ENCODE results near the gene KIF21B. TPM values are rescaled to one million over a fixed set of nuclear protein-coding genes. Genes with fewer than 3 reads are reported as not detected.

KIF21B gene
- total RNA-seq, 1 experiment from 2014 or later = 2.6 TPM

DNA sequence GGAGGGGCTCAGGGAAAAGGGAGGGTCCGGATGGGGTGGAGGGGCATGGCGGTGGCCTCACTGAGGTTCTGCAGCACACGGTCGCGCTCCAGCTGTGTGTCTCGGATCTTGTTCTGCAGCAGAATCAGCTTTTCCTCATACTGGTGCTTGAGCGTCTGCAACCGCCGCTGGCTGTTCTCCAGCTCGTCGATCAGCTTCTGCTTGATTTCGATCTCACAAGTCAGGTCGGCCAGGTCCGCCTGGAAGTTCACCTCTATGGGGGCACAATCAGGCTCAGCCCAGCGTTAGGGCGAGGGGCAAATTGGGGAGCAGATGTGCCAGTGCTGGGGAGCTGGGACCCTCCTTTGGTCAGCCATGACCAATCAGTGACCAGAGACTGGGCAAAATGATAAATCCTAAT is 25.2 kb downstream of the KIF21B start:
- POLR2A ChIA-PET = no interaction called here
- Mint-ChIP-seq H3K4me3 (ENCODE audit: unreplicated experiment) (no peak overlapping the region), H3K27ac (ENCODE audit: unreplicated experiment) (no peak overlapping the region), H3K4me1 (ENCODE audit: low read depth, unreplicated experiment) (no peaks in the 10 kb centered on the region), H3K36me3 (ENCODE audit: insufficient read depth, unreplicated experiment) (no peaks in the 10 kb centered on the region), H3K9me3 (ENCODE audit: unreplicated experiment) (no peaks in the 10 kb centered on the region), H3K27me3 (ENCODE audit: insufficient read depth, unreplicated experiment) (no peaks in the 10 kb centered on the region)
- Histone ChIP-seq H3K9me3 (no peaks in the 10 kb centered on the region), H3K4me3 (ENCODE audit: low read depth, low read length) (no peak overlapping the region), H3K36me3 (ENCODE audit: control insufficient read depth, insufficient read depth, low read length) (no peaks in the 10 kb centered on the region), H3K4me1 (no peaks in the 10 kb centered on the region), H3K27me3 (replicated peaks; ENCODE audit: control insufficient read depth, insufficient read depth, low read length) (no peaks in the 10 kb centered on the region)
- TF ChIP-seq, protein P1, sequence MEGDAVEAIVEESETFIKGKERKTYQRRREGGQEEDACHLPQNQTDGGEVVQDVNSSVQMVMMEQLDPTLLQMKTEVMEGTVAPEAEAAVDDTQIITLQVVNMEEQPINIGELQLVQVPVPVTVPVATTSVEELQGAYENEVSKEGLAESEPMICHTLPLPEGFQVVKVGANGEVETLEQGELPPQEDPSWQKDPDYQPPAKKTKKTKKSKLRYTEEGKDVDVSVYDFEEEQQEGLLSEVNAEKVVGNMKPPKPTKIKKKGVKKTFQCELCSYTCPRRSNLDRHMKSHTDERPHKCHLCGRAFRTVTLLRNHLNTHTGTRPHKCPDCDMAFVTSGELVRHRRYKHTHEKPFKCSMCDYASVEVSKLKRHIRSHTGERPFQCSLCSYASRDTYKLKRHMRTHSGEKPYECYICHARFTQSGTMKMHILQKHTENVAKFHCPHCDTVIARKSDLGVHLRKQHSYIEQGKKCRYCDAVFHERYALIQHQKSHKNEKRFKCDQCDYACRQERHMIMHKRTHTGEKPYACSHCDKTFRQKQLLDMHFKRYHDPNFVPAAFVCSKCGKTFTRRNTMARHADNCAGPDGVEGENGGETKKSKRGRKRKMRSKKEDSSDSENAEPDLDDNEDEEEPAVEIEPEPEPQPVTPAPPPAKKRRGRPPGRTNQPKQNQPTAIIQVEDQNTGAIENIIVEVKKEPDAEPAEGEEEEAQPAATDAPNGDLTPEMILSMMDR (IDR thresholded peaks at IDR 0.05; ENCODE audit: insufficient read depth in 1 of 2, low read depth in 1 of 2, low read length in 1 of 2, severe bottlenecking in 1 of 2, unreplicated experiment in 1 of 2) = no peak
- CTCF ChIA-PET = no interaction called here
- DNase-seq = no peak
- intact Hi-C loops (cut with micrococcal nuclease; ENCODE audit: unreplicated experiment) = no loop called here
- no TSS peak for BruUV-seq (replicated peaks)

DNA sequence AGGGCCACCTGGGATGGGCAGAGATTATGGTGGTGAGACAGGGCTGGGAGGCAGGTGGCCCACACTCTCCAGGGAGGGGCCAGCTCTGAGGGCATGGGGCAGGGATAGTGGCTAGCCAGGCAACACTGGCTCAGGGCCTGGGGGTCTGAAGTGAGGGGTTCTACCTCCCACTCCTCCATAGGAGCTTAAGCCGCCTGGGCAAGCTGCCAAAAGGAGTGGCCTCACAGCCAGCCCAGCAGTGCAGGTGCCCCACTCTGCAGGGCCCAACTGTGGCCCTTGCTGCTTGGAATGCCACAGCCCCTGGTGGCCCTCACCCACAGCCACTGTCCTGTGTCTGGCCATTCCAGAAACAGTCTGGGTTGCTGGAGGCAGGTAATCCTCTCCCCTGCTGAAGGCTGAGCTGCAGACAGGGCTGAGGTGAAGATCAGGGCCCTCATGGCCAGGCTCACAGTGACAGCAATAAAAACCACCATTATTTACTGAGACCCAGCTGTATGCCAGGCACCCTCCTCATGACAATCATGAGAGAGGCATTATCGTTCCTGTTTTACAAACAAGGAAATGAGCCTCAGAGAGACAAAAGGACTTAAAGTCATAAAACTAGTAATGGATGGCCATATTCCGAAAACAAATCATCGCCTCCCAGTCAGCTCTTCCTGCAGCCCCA is 31.0 kb downstream of the KIF21B start:
- Histone ChIP-seq H3K4me3 (ENCODE audit: low read depth, low read length) (no peak overlapping the region), H3K36me3 (ENCODE audit: control insufficient read depth, insufficient read depth, low read length) (no peaks in the 10 kb centered on the region), H3K4me1 (no peaks in the 10 kb centered on the region), H3K9me3 (no peaks in the 10 kb centered on the region), H3K27me3 (replicated peaks; ENCODE audit: control insufficient read depth, insufficient read depth, low read length) (no peaks in the 10 kb centered on the region)
- Mint-ChIP-seq H3K4me1 (ENCODE audit: low read depth, unreplicated experiment) (no peaks in the 10 kb centered on the region), H3K4me3 (ENCODE audit: unreplicated experiment) (no peak overlapping the region), H3K36me3 (ENCODE audit: insufficient read depth, unreplicated experiment) (no peaks in the 10 kb centered on the region), H3K27me3 (ENCODE audit: insufficient read depth, unreplicated experiment) (no peaks in the 10 kb centered on the region), H3K27ac (ENCODE audit: unreplicated experiment) (no peak overlapping the region), H3K9me3 (ENCODE audit: unreplicated experiment) (no peaks in the 10 kb centered on the region)
- no TSS peak for BruUV-seq (replicated peaks)
- POLR2A ChIA-PET = no interaction called here
- intact Hi-C loops (cut with micrococcal nuclease; ENCODE audit: unreplicated experiment) = no loop called here
- DNase-seq = no peak
- TF ChIP-seq, protein P1 (IDR thresholded peaks at IDR 0.05; ENCODE audit: insufficient read depth in 1 of 2, low read depth in 1 of 2, low read length in 1 of 2, severe bottlenecking in 1 of 2, unreplicated experiment in 1 of 2) = no peak
- CTCF ChIA-PET = no interaction called here

DNA sequence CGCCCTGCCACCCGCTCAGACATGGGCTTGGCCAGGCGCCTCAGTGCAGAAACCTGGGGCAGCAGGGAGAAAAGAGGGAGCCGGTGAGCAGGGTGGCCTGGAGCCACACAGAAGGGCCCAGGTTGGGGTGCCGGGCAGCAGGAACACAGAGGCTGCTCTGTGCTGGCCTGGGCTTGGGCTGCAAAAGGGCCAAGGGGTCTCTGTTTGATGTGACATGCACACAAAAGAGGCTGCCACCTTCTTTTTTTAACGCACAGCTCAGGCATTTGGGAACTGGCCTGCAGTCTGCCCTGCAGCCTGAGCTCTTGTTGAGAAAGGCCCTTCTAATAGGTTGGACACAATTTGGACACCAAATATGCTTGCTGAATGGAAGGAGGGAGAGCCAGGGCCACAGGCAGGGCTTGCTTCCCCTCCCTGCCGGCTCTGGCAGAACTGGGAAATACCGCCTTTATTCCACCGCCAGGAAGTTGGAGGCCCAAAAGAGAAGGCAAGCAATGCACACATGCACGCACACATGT is 32.4 kb downstream of the KIF21B start:
- no TSS peak for BruUV-seq (replicated peaks)
- Mint-ChIP-seq H3K36me3 (ENCODE audit: insufficient read depth, unreplicated experiment) (no peaks in the 10 kb centered on the region), H3K27ac (ENCODE audit: unreplicated experiment) (no peak overlapping the region), H3K4me3 (ENCODE audit: unreplicated experiment) (no peak overlapping the region), H3K9me3 (ENCODE audit: unreplicated experiment) (no peaks in the 10 kb centered on the region), H3K27me3 (ENCODE audit: insufficient read depth, unreplicated experiment) (no peaks in the 10 kb centered on the region), H3K4me1 (ENCODE audit: low read depth, unreplicated experiment) (no peaks in the 10 kb centered on the region)
- Histone ChIP-seq H3K36me3 (ENCODE audit: control insufficient read depth, insufficient read depth, low read length) (no peaks in the 10 kb centered on the region), H3K27me3 (replicated peaks; ENCODE audit: control insufficient read depth, insufficient read depth, low read length) (no peaks in the 10 kb centered on the region), H3K4me1 (no peaks in the 10 kb centered on the region), H3K4me3 (ENCODE audit: low read depth, low read length) (no peak overlapping the region), H3K9me3 (no peaks in the 10 kb centered on the region)
- DNase-seq = no peak
- TF ChIP-seq, protein P1 (IDR thresholded peaks at IDR 0.05; ENCODE audit: insufficient read depth in 1 of 2, low read depth in 1 of 2, low read length in 1 of 2, severe bottlenecking in 1 of 2, unreplicated experiment in 1 of 2) = no peak
- intact Hi-C loops (cut with micrococcal nuclease; ENCODE audit: unreplicated experiment) = no loop called here
- ChIA-PET POLR2A (no interaction called here), CTCF (no interaction called here)
